Umbilical cord (tissue), 2 donors: ENCODE measurements around the gene DPYD. TPM values are rescaled to one million over a fixed set of nuclear protein-coding genes. Genes with fewer than 3 reads are reported as not detected.

Source experiments
- DNase-seq: peaks from one replicate; pipeline ENCODE4 v3.0.0-alpha.2; 2015; ENCODE audit warnings: low spot score
- total RNA-seq: library from RNA; depleted of rRNA; stranded (reverse); fragments of >200 nt; gene quantifications from one replicate; pipeline ENCODE4 v1.2.3, GENCODE V29; 2014; ENCODE audit warnings: low replicate concordance; ENCODE audit not compliant: insufficient read depth

The DPYD gene
- total RNA-seq, 1 donor from 2014 or later = 24.1 TPM

- peak; percentile 21 for DNase-seq
Observed at GRCh38 chr1:97094247-97094972, 826.4 kb downstream of the DPYD start.

- peak; percentile 65 for DNase-seq
Observed at GRCh38 chr1:97093741-97094140, 827.1 kb downstream of the DPYD start.

- no peak for DNase-seq
Observed at GRCh38 chr1:97092824-97093223, 828.0 kb downstream of the DPYD start.

GRCh38 chr1:97091679-97092078, 829.2 kb downstream of the DPYD start:
- DNase-seq = peak; percentile 36

GRCh38 chr1:97091263-97091662, 829.6 kb downstream of the DPYD start:
- no peak for DNase-seq

GRCh38 chr1:97090725-97091124, 830.1 kb downstream of the DPYD start:
- no peak for DNase-seq

GRCh38 chr1:97089173-97089572, 831.7 kb downstream of the DPYD start:
- DNase-seq = peak; percentile 10

- no peak for DNase-seq
Observed at GRCh38 chr1:97088391-97088790, 832.4 kb downstream of the DPYD start.

- DNase-seq = no peak
Observed at GRCh38 chr1:97084546-97084945, 836.3 kb downstream of the DPYD start.

GRCh38 chr1:97082160-97082848, 838.5 kb downstream of the DPYD start:
- no peak for DNase-seq

GRCh38 chr1:97078872-97079271, 842.0 kb downstream of the DPYD start:
- no peak for DNase-seq

GRCh38 chr1:97077221-97077620, 843.6 kb downstream of the DPYD start:
- DNase-seq = no peak

- DNase-seq = no peak
Observed at GRCh38 chr1:97074771-97075170, 846.1 kb downstream of the DPYD start.

GRCh38 chr1:97073936-97074335, 846.9 kb downstream of the DPYD start:
- DNase-seq = no peak

- no peak for DNase-seq
Observed at GRCh38 chr1:97073169-97073568, 847.7 kb downstream of the DPYD start.

GRCh38 chr1:97071173-97071572, 849.7 kb downstream of the DPYD start:
- no peak for DNase-seq

- DNase-seq = no peak
Observed at GRCh38 chr1:97070376-97070775, 850.5 kb downstream of the DPYD start.

GRCh38 chr1:97069312-97069711, 851.5 kb downstream of the DPYD start:
- no peak for DNase-seq

- DNase-seq = no peak
Observed at GRCh38 chr1:97066860-97067259, 854.0 kb downstream of the DPYD start.

GRCh38 chr1:97063532-97063931, 857.3 kb downstream of the DPYD start:
- no peak for DNase-seq

GRCh38 chr1:97061604-97062003, 859.2 kb downstream of the DPYD start:
- DNase-seq = no peak

- DNase-seq = no peak
Observed at GRCh38 chr1:97056386-97056785, 864.4 kb downstream of the DPYD start.

- DNase-seq = no peak
Observed at GRCh38 chr1:97053268-97053667, 867.6 kb downstream of the DPYD start.
